ENCODE results near the gene MEGF11. TPM values are rescaled to one million over a fixed set of nuclear protein-coding genes. Genes with fewer than 3 reads are reported as not detected.

MEGF11 gene
- total RNA-seq, 1 donor from 2014 or later, result not detected

- Mint-ChIP-seq H3K27ac (ENCODE audit: unreplicated experiment) (no peak overlapping the region), H3K4me1 (ENCODE audit: low read depth) (no peaks in the 10 kb centered on the region), H3K36me3 (ENCODE audit: low read depth) (no peaks in the 10 kb centered on the region), H3K27me3 (ENCODE audit: low read depth) (peaks cover 72% of the 10 kb centered on the region), H3K9me3 (ENCODE audit: low read depth) (no peaks in the 10 kb centered on the region), H3K4me3 (ENCODE audit: unreplicated experiment) (no peak overlapping the region)
- no peak for DNase-seq (ENCODE audit: low spot score)
- TF ChIP-seq CTCF (IDR thresholded peaks at IDR 0.05), result no peak
These were observed 101.7 kb downstream of the MEGF11 start for GRCh38 chr15:66151809-66152208.

- no peaks in the 10 kb centered on the region for H3K4me1 Mint-ChIP-seq (ENCODE audit: low read depth)
- no peak for TF ChIP-seq CTCF (IDR thresholded peaks at IDR 0.05)
- H3K9me3 Mint-ChIP-seq (ENCODE audit: low read depth), result no peaks in the 10 kb centered on the region
- no peak for DNase-seq (ENCODE audit: low spot score)
- H3K27ac Mint-ChIP-seq (ENCODE audit: unreplicated experiment), result no peak overlapping the region
- H3K4me3 Mint-ChIP-seq (ENCODE audit: unreplicated experiment), result no peak overlapping the region
- H3K27me3 Mint-ChIP-seq (ENCODE audit: low read depth), result peaks cover 71% of the 10 kb centered on the region
- no peaks in the 10 kb centered on the region for H3K36me3 Mint-ChIP-seq (ENCODE audit: low read depth)
These were observed 103.7 kb downstream of the MEGF11 start for GRCh38 chr15:66149871-66150270.

GRCh38 chr15:66148187-66148586 is 105.4 kb downstream of the MEGF11 start:
- TF ChIP-seq CTCF (IDR thresholded peaks at IDR 0.05), result no peak
- H3K9me3 Mint-ChIP-seq (ENCODE audit: low read depth), result no peaks in the 10 kb centered on the region
- H3K36me3 Mint-ChIP-seq (ENCODE audit: low read depth), result no peaks in the 10 kb centered on the region
- peaks cover 62% of the 10 kb centered on the region for H3K27me3 Mint-ChIP-seq (ENCODE audit: low read depth)
- H3K4me1 Mint-ChIP-seq (ENCODE audit: low read depth), result no peaks in the 10 kb centered on the region
- H3K4me3 Mint-ChIP-seq (ENCODE audit: unreplicated experiment), result no peak overlapping the region
- H3K27ac Mint-ChIP-seq (ENCODE audit: unreplicated experiment), result no peak overlapping the region
- DNase-seq (ENCODE audit: low spot score), result no peak

GRCh38 chr15:66147440-66147839 is 106.1 kb downstream of the MEGF11 start:
- DNase-seq (ENCODE audit: low spot score), result no peak
- Mint-ChIP-seq H3K27ac (ENCODE audit: unreplicated experiment) (no peak overlapping the region), H3K9me3 (ENCODE audit: low read depth) (no peaks in the 10 kb centered on the region), H3K27me3 (ENCODE audit: low read depth) (peaks cover 56% of the 10 kb centered on the region), H3K36me3 (ENCODE audit: low read depth) (no peaks in the 10 kb centered on the region), H3K4me3 (ENCODE audit: unreplicated experiment) (no peak overlapping the region), H3K4me1 (ENCODE audit: low read depth) (no peaks in the 10 kb centered on the region)
- no peak for TF ChIP-seq CTCF (IDR thresholded peaks at IDR 0.05)

GRCh38 chr15:66145726-66146182 is 107.8 kb downstream of the MEGF11 start:
- no peaks in the 10 kb centered on the region for H3K36me3 Mint-ChIP-seq (ENCODE audit: low read depth)
- no peak for DNase-seq (ENCODE audit: low spot score)
- TF ChIP-seq CTCF (IDR thresholded peaks at IDR 0.05), result no peak
- H3K9me3 Mint-ChIP-seq (ENCODE audit: low read depth), result no peaks in the 10 kb centered on the region
- no peak overlapping the region for H3K4me3 Mint-ChIP-seq (ENCODE audit: unreplicated experiment)
- no peak overlapping the region for H3K27ac Mint-ChIP-seq (ENCODE audit: unreplicated experiment)
- H3K4me1 Mint-ChIP-seq (ENCODE audit: low read depth), result no peaks in the 10 kb centered on the region
- peaks cover 53% of the 10 kb centered on the region for H3K27me3 Mint-ChIP-seq (ENCODE audit: low read depth)
